Suprapubic skin (tissue), 4 donors: ENCODE measurements around the gene C1orf21. TPM values are rescaled to one million over a fixed set of nuclear protein-coding genes. Genes with fewer than 3 reads are reported as not detected.

Source experiments
- DNase-seq, 2 donors: peaks; one replicate each; pipeline ENCODE4 v3.0.0-alpha.2; 2019; ENCODE audit warnings: low spot score in 2 of 2
- H3K27ac ChIP-seq: fragments of 200-600 bp; sonication (generic); one replicate; pipeline ENCODE4 v1.5.1; 2019
- H3K27me3 ChIP-seq: fragments of 200-600 bp; sonication (generic); one replicate; pipeline ENCODE4 v1.5.1; 2019
- H3K36me3 ChIP-seq: fragments of 200-600 bp; sonication (generic); one replicate; pipeline ENCODE4 v1.5.1; 2019
- H3K4me1 ChIP-seq: fragments of 200-600 bp; sonication (generic); one replicate; pipeline ENCODE4 v1.5.1; 2019
- H3K4me3 ChIP-seq: fragments of 200-600 bp; sonication (generic); one replicate; pipeline ENCODE4 v1.5.1; 2019; ENCODE audit warnings: mild to moderate bottlenecking
- H3K9me3 ChIP-seq: fragments of 200-600 bp; sonication (generic); one replicate; pipeline ENCODE4 v1.5.1; 2019
- CTCF ChIP-seq, 2 donors: fragments of 200-600 bp in 1 of 2; fragments of 450-650 bp in 1 of 2; sonication (generic) in 1 of 2; IDR thresholded peaks; one replicate each; pipeline ENCODE4 v1.5.1; 2016 to 2019; ENCODE audit warnings: antibody characterized with exemption in 2 of 2, mild to moderate bottlenecking in 1 of 2, moderate library complexity in 1 of 2
- EP300 ChIP-seq: sonication (generic); formaldehyde crosslinking; IDR thresholded peaks from one replicate; pipeline ENCODE4 v1.6.1; 2017; ENCODE audit warnings: antibody characterized with exemption
- POLR2A ChIP-seq, 2 donors: fragments of 450-650 bp; IDR thresholded peaks; one replicate each; pipeline ENCODE4 v1.6.1; 2017; ENCODE audit warnings: antibody characterized with exemption in 2 of 2, mild to moderate bottlenecking in 2 of 2, moderate library complexity in 2 of 2
- POLR2AphosphoS5 ChIP-seq, 3 donors: sonication (generic); formaldehyde crosslinking; IDR thresholded peaks; one replicate each; pipeline ENCODE4 v1.6.1; 2017; ENCODE audit warnings: antibody characterized with exemption in 3 of 3
- WGBS: methylation state at CpG from one replicate; pipeline ENCODE4 v1.1.5; 2018; 5-methylcytosine and 5-hydroxymethylcytosine counted together
- total RNA-seq, 4 donors: library from RNA; depleted of rRNA; stranded (reverse); fragments of >200 nt; gene quantifications; one replicate each; pipeline ENCODE4 v1.1.0, GENCODE V29; 2016

The C1orf21 gene
- total RNA-seq, 4 donors from 2014 or later: 73.0 to 95.7 (median 79.2) TPM

- Histone ChIP-seq H3K9me3 (no peaks in the 10 kb centered on the region), H3K4me3 (no peak overlapping the region), H3K27ac (no peak overlapping the region), H3K36me3 (no peaks in the 10 kb centered on the region), H3K4me1 (peaks cover 10% of the 10 kb centered on the region), H3K27me3 (no peaks in the 10 kb centered on the region)
- no peak for TF ChIP-seq EP300
- no peak for TF ChIP-seq POLR2A (IDR thresholded peaks at IDR 0.05)
- no peak for TF ChIP-seq CTCF (IDR thresholded peaks at IDR 0.05)
- TF ChIP-seq POLR2AphosphoS5 (IDR thresholded peaks at IDR 0.05): no peak
- no peak for DNase-seq
- 33% methylated on average over 1 of the region's 1 CpG for WGBS
Observed at GRCh38 chr1:184661801-184662200, 275.0 kb downstream of the C1orf21 start.

GRCh38 chr1:184664042-184664660, 277.3 kb downstream of the C1orf21 start:
- DNase-seq: peak; percentile 85 to 90
- 12% methylated on average over 28 of the region's 40 CpGs for WGBS
- Histone ChIP-seq H3K36me3 (no peaks in the 10 kb centered on the region), H3K4me3 (peak overlapping the region; percentile 46), H3K9me3 (no peaks in the 10 kb centered on the region), H3K4me1 (peaks cover 10% of the 10 kb centered on the region), H3K27me3 (no peaks in the 10 kb centered on the region), H3K27ac (no peak overlapping the region)
- TF ChIP-seq POLR2AphosphoS5 (IDR thresholded peaks at IDR 0.05) (peak in 1 of 3 donors; percentile 46), CTCF (IDR thresholded peaks at IDR 0.05) (peak; percentile 81 to 92), EP300 (no peak), POLR2A (IDR thresholded peaks at IDR 0.05) (no peak)

GRCh38 chr1:184664661-184665060, 277.8 kb downstream of the C1orf21 start:
- Histone ChIP-seq H3K27ac (no peak overlapping the region), H3K4me3 (peak overlapping the region; percentile 46)
- TF ChIP-seq CTCF (IDR thresholded peaks at IDR 0.05): no peak
- no peak for TF ChIP-seq EP300
- TF ChIP-seq POLR2AphosphoS5 (IDR thresholded peaks at IDR 0.05): no peak
- TF ChIP-seq POLR2A (IDR thresholded peaks at IDR 0.05): no peak

GRCh38 chr1:184665360-184665759, 278.5 kb downstream of the C1orf21 start:
- H3K4me1 ChIP-seq: peaks cover 10% of the 10 kb centered on the region
- H3K9me3 ChIP-seq: no peaks in the 10 kb centered on the region
- H3K27ac ChIP-seq: no peak overlapping the region
- DNase-seq: no peak
- no peak overlapping the region for H3K4me3 ChIP-seq
- no peak for TF ChIP-seq POLR2AphosphoS5 (IDR thresholded peaks at IDR 0.05)
- TF ChIP-seq EP300: no peak
- 90% methylated on average over 6 of the region's 6 CpGs for WGBS
- H3K36me3 ChIP-seq: no peaks in the 10 kb centered on the region
- no peaks in the 10 kb centered on the region for H3K27me3 ChIP-seq

More at GRCh38 chr1:184664661-184665060, 277.8 kb downstream of the C1orf21 start:
- 82% methylated on average over 7 of the region's 15 CpGs for WGBS
- Histone ChIP-seq H3K4me1 (peaks cover 10% of the 10 kb centered on the region), H3K36me3 (no peaks in the 10 kb centered on the region), H3K27me3 (no peaks in the 10 kb centered on the region), H3K9me3 (no peaks in the 10 kb centered on the region)
- DNase-seq: no peak

- Histone ChIP-seq H3K9me3 (no peaks in the 10 kb centered on the region), H3K27me3 (no peaks in the 10 kb centered on the region), H3K36me3 (no peaks in the 10 kb centered on the region), H3K4me3 (no peak overlapping the region), H3K27ac (no peak overlapping the region), H3K4me1 (peaks cover 1% of the 10 kb centered on the region)
- 77% methylated on average over 1 of the region's 1 CpG for WGBS
- TF ChIP-seq POLR2A (IDR thresholded peaks at IDR 0.05) (no peak), POLR2AphosphoS5 (IDR thresholded peaks at IDR 0.05) (no peak), EP300 (no peak), CTCF (IDR thresholded peaks at IDR 0.05) (no peak)
- DNase-seq: no peak
Observed at GRCh38 chr1:184669391-184669790, 282.6 kb downstream of the C1orf21 start.
